KMS-11 (cell line): Measurements from ENCODE around the gene SEMA6D.

Experiments
- H2AFZ ChIP-seq: fragments of 200-600 bp; sonication (generic); 2 replicates; pipeline ENCODE4 v1.6.1; 2016; ENCODE audit warnings: antibody characterized with exemption, mixed run types, low read depth
- H3K27ac ChIP-seq: fragments of 200-600 bp; sonication (generic); 2 replicates; pipeline ENCODE4 v1.6.1; 2016; ENCODE audit warnings: mild to moderate bottlenecking, mixed run types
- H3K27me3 ChIP-seq: fragments of 200-600 bp; sonication (generic); 2 replicates; pipeline ENCODE4 v1.6.1; 2017; ENCODE audit warnings: mild to moderate bottlenecking, low read depth, mixed run types, moderate library complexity; ENCODE audit not compliant: insufficient read depth
- H3K36me3 ChIP-seq: fragments of 200-600 bp; sonication (generic); 2 replicates; pipeline ENCODE4 v1.6.1; 2017; ENCODE audit warnings: mild to moderate bottlenecking, mixed run types; ENCODE audit not compliant: insufficient read depth
- H3K4me1 ChIP-seq: fragments of 200-600 bp; sonication (generic); 2 replicates; pipeline ENCODE4 v1.6.1; 2016; ENCODE audit warnings: mild to moderate bottlenecking, low read depth, mixed run types; ENCODE audit not compliant: poor library complexity, severe bottlenecking
- H3K4me2 ChIP-seq: fragments of 200-600 bp; sonication (generic); 2 replicates; pipeline ENCODE4 v1.7.0; 2016; ENCODE audit warnings: mild to moderate bottlenecking, mixed run types
- H3K4me3 ChIP-seq: fragments of 200-600 bp; sonication (generic); IDR thresholded peaks from 2 replicates; pipeline ENCODE4 v1.6.1; 2017; ENCODE audit warnings: low read depth, low read length, mixed read lengths; ENCODE audit not compliant: insufficient read depth
- H3K79me2 ChIP-seq: fragments of 200-600 bp; sonication (generic); 2 replicates; pipeline ENCODE4 v1.6.1; 2016; ENCODE audit warnings: low read depth, mixed run types; ENCODE audit not compliant: insufficient read depth
- H3K9ac ChIP-seq: fragments of 200-600 bp; sonication (generic); 2 replicates; pipeline ENCODE4 v1.6.1; 2016; ENCODE audit warnings: mild to moderate bottlenecking, mixed run types
- H4K20me1 ChIP-seq: fragments of 200-600 bp; sonication (generic); 2 replicates; pipeline ENCODE4 v1.6.1; 2016; ENCODE audit warnings: mild to moderate bottlenecking, mixed run types; ENCODE audit not compliant: insufficient read depth
- TF ChIP-seq, protein P1 (sequence below): fragments of 200-600 bp; sonication (generic); conservative IDR thresholded peaks from 2 replicates; pipeline ENCODE4 v1.6.1; 2017; ENCODE audit warnings: low read depth, mild to moderate bottlenecking, antibody characterized with exemption, low read length, moderate library complexity, mixed read lengths

The SEMA6D gene

DNA sequence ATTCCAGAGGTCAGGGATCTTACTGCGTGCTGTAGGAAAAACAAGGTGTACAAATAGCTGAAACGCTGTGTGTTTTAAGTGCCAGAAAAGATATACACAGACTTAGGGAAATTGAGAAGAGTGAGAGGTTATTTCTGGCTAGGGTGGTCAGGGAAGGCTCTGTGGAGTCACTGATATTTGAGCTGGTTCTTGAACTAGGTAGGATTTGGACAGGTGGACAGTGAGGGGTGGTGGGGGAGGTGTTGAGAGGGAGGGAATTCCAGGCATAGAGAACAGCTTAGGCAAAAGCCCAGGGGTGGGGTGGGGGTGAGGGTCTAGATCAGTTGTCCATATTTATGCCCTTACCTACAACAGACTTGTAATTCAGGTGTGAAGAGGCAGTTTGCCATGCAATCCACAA is 7.0 kb downstream of the SEMA6D start:
- H3K4me2 ChIP-seq: no peak overlapping the region

DNA sequence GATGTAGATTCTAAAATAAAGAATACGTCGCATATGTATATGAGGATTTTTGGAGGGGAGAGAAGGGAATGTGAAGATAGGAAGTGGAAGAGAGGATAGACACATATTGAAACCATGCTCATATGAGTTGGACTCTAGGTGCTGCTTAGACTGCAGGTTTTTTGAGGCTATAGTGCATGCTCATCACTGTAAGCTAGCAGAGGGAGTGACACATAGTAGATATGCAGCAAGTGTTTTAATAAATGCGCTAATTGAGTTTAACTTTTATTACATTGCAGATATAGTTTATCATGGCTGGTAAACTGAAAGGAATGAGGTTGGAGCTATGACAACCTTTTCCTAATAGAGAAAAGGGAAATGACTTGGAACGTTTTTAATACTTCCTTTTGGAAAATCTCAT is 7.7 kb downstream of the SEMA6D start:
- H3K4me2 ChIP-seq: no peak overlapping the region
- no peaks in the 10 kb centered on the region for H4K20me1 ChIP-seq
- TF ChIP-seq, protein P1, sequence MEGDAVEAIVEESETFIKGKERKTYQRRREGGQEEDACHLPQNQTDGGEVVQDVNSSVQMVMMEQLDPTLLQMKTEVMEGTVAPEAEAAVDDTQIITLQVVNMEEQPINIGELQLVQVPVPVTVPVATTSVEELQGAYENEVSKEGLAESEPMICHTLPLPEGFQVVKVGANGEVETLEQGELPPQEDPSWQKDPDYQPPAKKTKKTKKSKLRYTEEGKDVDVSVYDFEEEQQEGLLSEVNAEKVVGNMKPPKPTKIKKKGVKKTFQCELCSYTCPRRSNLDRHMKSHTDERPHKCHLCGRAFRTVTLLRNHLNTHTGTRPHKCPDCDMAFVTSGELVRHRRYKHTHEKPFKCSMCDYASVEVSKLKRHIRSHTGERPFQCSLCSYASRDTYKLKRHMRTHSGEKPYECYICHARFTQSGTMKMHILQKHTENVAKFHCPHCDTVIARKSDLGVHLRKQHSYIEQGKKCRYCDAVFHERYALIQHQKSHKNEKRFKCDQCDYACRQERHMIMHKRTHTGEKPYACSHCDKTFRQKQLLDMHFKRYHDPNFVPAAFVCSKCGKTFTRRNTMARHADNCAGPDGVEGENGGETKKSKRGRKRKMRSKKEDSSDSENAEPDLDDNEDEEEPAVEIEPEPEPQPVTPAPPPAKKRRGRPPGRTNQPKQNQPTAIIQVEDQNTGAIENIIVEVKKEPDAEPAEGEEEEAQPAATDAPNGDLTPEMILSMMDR: no peak
- peaks cover 9% of the 10 kb centered on the region for H3K4me1 ChIP-seq
- no peak overlapping the region for H3K27ac ChIP-seq
- no peaks in the 10 kb centered on the region for H3K36me3 ChIP-seq
- no peaks in the 10 kb centered on the region for H3K79me2 ChIP-seq
- H2AFZ ChIP-seq: no peak overlapping the region
- no peak overlapping the region for H3K4me3 ChIP-seq
- H3K27me3 ChIP-seq: no peaks in the 10 kb centered on the region
- H3K9ac ChIP-seq: no peak overlapping the region

More for the DNA sequence above, 7.0 kb downstream of the SEMA6D start:
- Histone ChIP-seq H3K27me3 (no peaks in the 10 kb centered on the region), H3K79me2 (no peaks in the 10 kb centered on the region), H3K4me1 (peaks cover 10% of the 10 kb centered on the region), H4K20me1 (no peaks in the 10 kb centered on the region), H3K9ac (no peak overlapping the region), H3K27ac (no peak overlapping the region), H3K4me3 (no peak overlapping the region), H3K36me3 (no peaks in the 10 kb centered on the region), H2AFZ (no peak overlapping the region)
- TF ChIP-seq, protein P1: no peak

DNA sequence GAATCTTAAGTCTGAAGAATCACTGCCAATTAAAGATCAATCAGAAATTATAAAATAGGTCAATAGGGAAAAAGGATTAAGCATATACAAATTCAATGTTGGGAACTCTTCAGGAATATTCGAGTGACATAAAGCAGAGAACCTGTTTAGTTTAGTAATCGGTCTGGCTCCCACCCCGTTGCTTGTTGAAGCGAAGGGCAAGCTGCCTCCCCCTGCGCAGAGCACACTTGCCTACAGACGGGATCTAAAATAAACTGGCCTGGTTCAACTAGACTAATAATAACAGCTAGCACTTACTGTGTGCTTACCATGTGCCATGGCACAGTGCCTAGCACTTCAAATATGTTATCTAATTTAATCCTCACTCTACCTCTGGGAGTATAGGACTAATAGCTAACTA is 8.6 kb downstream of the SEMA6D start:
- no peak overlapping the region for H3K4me2 ChIP-seq
- H3K79me2 ChIP-seq: no peaks in the 10 kb centered on the region
- H2AFZ ChIP-seq: no peak overlapping the region
- no peaks in the 10 kb centered on the region for H3K27me3 ChIP-seq
- no peaks in the 10 kb centered on the region for H4K20me1 ChIP-seq
- H3K9ac ChIP-seq: no peak overlapping the region
- H3K4me1 ChIP-seq: peaks cover under 1% of the 10 kb centered on the region
- TF ChIP-seq, protein P1: no peak
- no peak overlapping the region for H3K27ac ChIP-seq
- H3K36me3 ChIP-seq: no peaks in the 10 kb centered on the region
- no peak overlapping the region for H3K4me3 ChIP-seq

DNA sequence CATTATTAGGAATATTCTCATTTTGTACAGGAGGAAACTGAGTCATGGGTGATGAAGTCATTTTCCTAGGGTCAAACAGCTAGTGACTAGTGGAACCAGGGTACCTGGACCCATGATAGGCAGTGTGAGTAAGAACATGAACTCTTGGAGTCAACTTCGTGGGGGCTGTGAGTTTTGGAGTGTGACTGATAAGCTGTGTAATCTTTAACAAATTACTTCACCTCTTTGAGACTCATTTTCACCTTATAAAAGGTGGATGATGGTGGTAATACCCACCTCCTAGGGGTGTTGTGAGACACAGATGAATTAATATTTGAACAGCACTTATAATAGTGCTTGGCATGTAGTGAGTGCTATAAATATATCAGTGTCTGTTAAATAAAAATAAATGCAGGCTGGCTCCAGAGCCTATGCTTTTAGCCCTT is 9.1 kb downstream of the SEMA6D start:
- Histone ChIP-seq H3K4me2 (no peak overlapping the region), H3K4me1 (no peaks in the 10 kb centered on the region), H3K27me3 (no peaks in the 10 kb centered on the region), H3K36me3 (no peaks in the 10 kb centered on the region), H3K9ac (no peak overlapping the region), H3K4me3 (no peak overlapping the region), H2AFZ (no peak overlapping the region), H3K79me2 (no peaks in the 10 kb centered on the region), H4K20me1 (no peaks in the 10 kb centered on the region), H3K27ac (no peak overlapping the region)
- TF ChIP-seq, protein P1: no peak
